Measurements from ENCODE around the gene POLD2. TPM values are rescaled to one million over a fixed set of nuclear protein-coding genes. Genes with fewer than 3 reads are reported as not detected.

POLD2 gene
- total and polyA plus RNA-seq, 2 of the 4 experiments (the other 2 are of a cell fraction) = 142 to 163 TPM

GRCh38 chr7:44143646-44144250, 20.4 kb upstream of the POLD2 start:
- no peak overlapping the region for H3K4me2 ChIP-seq (ENCODE audit: low read depth, low read length)
- no peak overlapping the region for H3K4ac ChIP-seq (ENCODE audit: low read depth, low read length)
- POLR2A ChIA-PET (ENCODE audit: unreplicated experiment) = no interaction called here
- H3K14ac ChIP-seq (replicated peaks; ENCODE audit: low read depth, low read length) = no peak overlapping the region
- H4K8ac ChIP-seq (ENCODE audit: low read depth in 2 of 2, low read length in 2 of 2) = no peak overlapping the region
- H3K79me1 ChIP-seq (ENCODE audit: low read depth in 1 of 2, low read length in 2 of 2) = no peaks in the 10 kb centered on the region
- H2BK15ac ChIP-seq (ENCODE audit: low read depth, low read length) = no peak overlapping the region
- ATAC-seq (ENCODE audit: low read depth) = no peak
- in situ Hi-C loops (cut with MboI; ENCODE audit: low sequenced_read_pairs) (no loop called here), dilution Hi-C loops (cut with HindIII; ENCODE audit: low sequenced_read_pairs, unreplicated experiment) (no loop called here), intact Hi-C loops (cut with micrococcal nuclease) (no loop called here)
- CTCF ChIA-PET = no interaction called here
- no peak overlapping the region for H3K56ac ChIP-seq (ENCODE audit: extremely low read depth, insufficient read depth, low read length)
- H2AK9ac ChIP-seq (replicated peaks; ENCODE audit: low read depth, low read length, poor library complexity) = no peak overlapping the region
- 40% methylated on average over 1 of the region's 6 CpGs; no CpG with 5 or more reads in 1 of the 2 experiments for WGBS, 2 experiments (ENCODE audit: extremely low coverage in 2 of 2, insufficient read length in 1 of 2)
- no peaks in the 10 kb centered on the region for H3K9me3 ChIP-seq (ENCODE audit: control insufficient read depth, insufficient read depth, low read length)
- H3K4me3 ChIP-seq (ENCODE audit: insufficient read depth, low read depth, low read length) = no peak overlapping the region
- no peak overlapping the region for H4K91ac ChIP-seq (ENCODE audit: insufficient read depth, low read depth, low read length)
- H3K23ac ChIP-seq (ENCODE audit: low read depth, low read length) = no peak overlapping the region
- H3K9ac ChIP-seq (ENCODE audit: low read depth, low read length) = no peak overlapping the region
- H4K20me1 ChIP-seq (ENCODE audit: insufficient read depth, low read length) = no peaks in the 10 kb centered on the region
- no peak for DNase-seq
- H3K4me1 ChIP-seq (ENCODE audit: control insufficient read depth, insufficient read depth, low read length) = peaks cover 3% of the 10 kb centered on the region; the same call in 1 of the 2 replicates
- no peak for TF ChIP-seq POLR2A (IDR thresholded peaks at IDR 0.05; ENCODE audit: low read depth, low read length)
- no peak for TF ChIP-seq MAFK (IDR thresholded peaks at IDR 0.05; ENCODE audit: low read depth, low read length)
- no peak for TF ChIP-seq CEBPB (IDR thresholded peaks at IDR 0.05; ENCODE audit: low read depth, low read length)
- no peak for TF ChIP-seq ELK1 (IDR thresholded peaks at IDR 0.05; ENCODE audit: borderline replicate concordance, low read depth, low read length)
- TF ChIP-seq SMC3 (IDR thresholded peaks at IDR 0.05; ENCODE audit: low read depth, low read length) = no peak
- TF ChIP-seq CTCF (conservative IDR thresholded peaks at IDR 0.05; ENCODE audit: low read depth, low read length) = no peak
- no peak for TF ChIP-seq RFX5 (IDR thresholded peaks at IDR 0.05; ENCODE audit: low read depth, low read length)
- TF ChIP-seq MAZ (IDR thresholded peaks at IDR 0.05; ENCODE audit: borderline replicate concordance, low read depth, low read length) = no peak
- TF ChIP-seq MXI1 (IDR thresholded peaks at IDR 0.05; ENCODE audit: borderline replicate concordance, low read depth, low read length) = no peak
- TF ChIP-seq BHLHE40 (IDR thresholded peaks at IDR 0.05; ENCODE audit: low read depth, low read length) = no peak
- TF ChIP-seq USF2 (IDR thresholded peaks at IDR 0.05; ENCODE audit: low read depth, low read length) = no peak
- H4K5ac ChIP-seq (ENCODE audit: low read depth, low read length) = no peak overlapping the region
- H3K27me3 ChIP-seq (ENCODE audit: control insufficient read depth, insufficient read depth, low read length) = peaks cover 36% of the 10 kb centered on the region
- no peak overlapping the region for H2BK20ac ChIP-seq (ENCODE audit: low read depth, low read length)
- H2BK5ac ChIP-seq (ENCODE audit: low read depth, low read length, poor library complexity, severe bottlenecking) = no peak overlapping the region
- no peaks in the 10 kb centered on the region for H3K36me3 ChIP-seq (ENCODE audit: control insufficient read depth, insufficient read depth, low read length)
- H3K27ac ChIP-seq (ENCODE audit: insufficient read depth, low read length) = no peak overlapping the region
- no peak overlapping the region for H2AK5ac ChIP-seq (ENCODE audit: low read depth, low read length)
- H3K9me1 ChIP-seq (ENCODE audit: insufficient read depth, low read length) = peaks cover 3% of the 10 kb centered on the region; the same call in 1 of the 2 replicates
- BruUV-seq (replicated peaks) = no TSS peak
- no peak overlapping the region for H2AFZ ChIP-seq (replicated peaks; ENCODE audit: low read length, poor library complexity)
- H3K18ac ChIP-seq (ENCODE audit: low read depth, low read length) = no peak overlapping the region
- H2BK120ac ChIP-seq (ENCODE audit: low read depth, low read length) = no peak overlapping the region
